Coronary artery (tissue), 2 donors: ENCODE results near the gene PLPPR1.

Experiments
- DNase-seq: peaks from one replicate; pipeline ENCODE4 v3.0.0-alpha.2; 2017; ENCODE audit warnings: low spot score
- H3K27ac ChIP-seq, 2 donors: fragments of 200-600 bp; sonication (generic); one replicate each; pipeline ENCODE4 v1.5.1; 2016 to 2019
- H3K4me3 ChIP-seq: fragments of 200-600 bp; sonication (generic); 2 replicates; pipeline ENCODE4 v1.5.1; 2016; ENCODE audit warnings: mild to moderate bottlenecking, moderate library complexity
- TF ChIP-seq, protein P1 (sequence below): fragments of 200-600 bp; sonication (generic); IDR thresholded peaks from one replicate; pipeline ENCODE4 v1.5.1; 2019; ENCODE audit warnings: antibody characterized with exemption

Gene PLPPR1

GRCh38 chr9:101369884-101370531 lies 341.5 kb downstream of the PLPPR1 start:
- H3K4me3 ChIP-seq = no peak overlapping the region
- DNase-seq = no peak
- TF ChIP-seq, protein P1, sequence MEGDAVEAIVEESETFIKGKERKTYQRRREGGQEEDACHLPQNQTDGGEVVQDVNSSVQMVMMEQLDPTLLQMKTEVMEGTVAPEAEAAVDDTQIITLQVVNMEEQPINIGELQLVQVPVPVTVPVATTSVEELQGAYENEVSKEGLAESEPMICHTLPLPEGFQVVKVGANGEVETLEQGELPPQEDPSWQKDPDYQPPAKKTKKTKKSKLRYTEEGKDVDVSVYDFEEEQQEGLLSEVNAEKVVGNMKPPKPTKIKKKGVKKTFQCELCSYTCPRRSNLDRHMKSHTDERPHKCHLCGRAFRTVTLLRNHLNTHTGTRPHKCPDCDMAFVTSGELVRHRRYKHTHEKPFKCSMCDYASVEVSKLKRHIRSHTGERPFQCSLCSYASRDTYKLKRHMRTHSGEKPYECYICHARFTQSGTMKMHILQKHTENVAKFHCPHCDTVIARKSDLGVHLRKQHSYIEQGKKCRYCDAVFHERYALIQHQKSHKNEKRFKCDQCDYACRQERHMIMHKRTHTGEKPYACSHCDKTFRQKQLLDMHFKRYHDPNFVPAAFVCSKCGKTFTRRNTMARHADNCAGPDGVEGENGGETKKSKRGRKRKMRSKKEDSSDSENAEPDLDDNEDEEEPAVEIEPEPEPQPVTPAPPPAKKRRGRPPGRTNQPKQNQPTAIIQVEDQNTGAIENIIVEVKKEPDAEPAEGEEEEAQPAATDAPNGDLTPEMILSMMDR = no peak
- H3K27ac ChIP-seq = no peak overlapping the region

- TF ChIP-seq, protein P1 = no peak
- DNase-seq = no peak
- Histone ChIP-seq H3K4me3 (no peak overlapping the region), H3K27ac (no peak overlapping the region)
Measured at GRCh38 chr9:101371813-101372212, 343.3 kb downstream of the PLPPR1 start.

GRCh38 chr9:101372327-101373118 lies 344.0 kb downstream of the PLPPR1 start:
- TF ChIP-seq, protein P1 = no peak
- no peak for DNase-seq
- Histone ChIP-seq H3K27ac (no peak overlapping the region), H3K4me3 (no peak overlapping the region)
